OCI-LY7 (cell line): ENCODE data around the gene RNF186. TPM values are rescaled to one million over a fixed set of nuclear protein-coding genes. Genes with fewer than 3 reads are reported as not detected.

Experiments
- BruUV-seq: library from RNA; stranded (reverse); fragments of 400-500 nt; replicated peaks from 2 replicates; lab custom pipeline; 2021; lab: Mats Ljungman, UMichigan
- CTCF ChIA-PET: fragments of 300-600 bp; sonication (Branson Sonifier 250); formaldehyde crosslinking; loops from one replicate; lab custom pipeline; 2022; ENCODE audit warnings: antibody characterized with exemption; ENCODE audit not compliant: unreplicated experiment; lab: Charles Lee
- POLR2A ChIA-PET: fragments of 300-600 bp; sonication (Branson Sonifier 250); formaldehyde crosslinking; loops from one replicate; lab custom pipeline; 2022; ENCODE audit warnings: antibody characterized with exemption; lab: Charles Lee
- DNase-seq: peaks from one replicate; pipeline ENCODE4 v3.0.0-alpha.2; 2015; ENCODE audit warnings: low spot score
- H2AFZ ChIP-seq: fragments of 200-600 bp; sonication (generic), shearing (Covaris generic); 2 replicates; pipeline ENCODE4 v1.6.1; 2014; ENCODE audit warnings: mild to moderate bottlenecking, antibody characterized with exemption, low read length, moderate library complexity
- H3K27ac ChIP-seq: fragments of 200-600 bp; sonication (generic); 2 replicates; pipeline ENCODE4 v1.5.1; 2014; ENCODE audit warnings: mixed run types, low read depth, mild to moderate bottlenecking, moderate library complexity, low read length, inconsistent platforms; ENCODE audit not compliant: poor library complexity, severe bottlenecking
- H3K36me3 ChIP-seq: fragments of 200-600 bp; sonication (generic); 2 replicates; pipeline ENCODE4 v1.6.1; 2014; ENCODE audit warnings: mild to moderate bottlenecking, antibody characterized with exemption, low read length, moderate library complexity, mixed read lengths; ENCODE audit not compliant: insufficient read depth
- H3K4me1 ChIP-seq: fragments of 200-600 bp; sonication (generic); 2 replicates; pipeline ENCODE4 v1.5.1; 2014; ENCODE audit warnings: mild to moderate bottlenecking, low read length; ENCODE audit not compliant: insufficient read depth, poor library complexity, severe bottlenecking
- H3K4me2 ChIP-seq: fragments of 200-600 bp; sonication (generic); 2 replicates; pipeline ENCODE4 v1.6.1; 2014; ENCODE audit warnings: mild to moderate bottlenecking, low read length
- H3K4me3 ChIP-seq: fragments of 200-600 bp; sonication (generic); 2 replicates; pipeline ENCODE4 v1.5.1; 2014; ENCODE audit warnings: mild to moderate bottlenecking, low read depth, low read length; ENCODE audit not compliant: poor library complexity, severe bottlenecking
- H3K79me2 ChIP-seq: fragments of 200-600 bp; sonication (generic); 2 replicates; pipeline ENCODE4 v1.6.1; 2016; ENCODE audit warnings: low read depth, mild to moderate bottlenecking, low read length, moderate library complexity, mixed read lengths; ENCODE audit not compliant: insufficient read depth
- H3K9me2 ChIP-seq: fragments of 200-600 bp; sonication (generic); 2 replicates; pipeline ENCODE4 v1.6.1; 2016; ENCODE audit warnings: mild to moderate bottlenecking, low read length, mixed read lengths; ENCODE audit not compliant: insufficient read depth
- H3K9me3 ChIP-seq: fragments of 200-600 bp; sonication (generic); 2 replicates; pipeline ENCODE4 v1.6.1; 2014; ENCODE audit warnings: mild to moderate bottlenecking, mixed run types, low read length, mixed read lengths
- H4K20me1 ChIP-seq: fragments of 200-600 bp; sonication (generic); 2 replicates; pipeline ENCODE4 v1.6.1; 2014; ENCODE audit warnings: mild to moderate bottlenecking, antibody characterized with exemption, low read length, moderate library complexity, mixed read lengths; ENCODE audit not compliant: insufficient read depth
- EZH2phosphoT487 ChIP-seq: fragments of 200-600 bp; sonication (generic); IDR thresholded peaks from 2 replicates; pipeline ENCODE4 v1.6.1; 2018; ENCODE audit warnings: low read depth, borderline replicate concordance, mild to moderate bottlenecking, mixed run types, antibody characterized with exemption, low read length, moderate library complexity, mixed read lengths
- intact Hi-C: fragments of 100-400 bp; cut with micrococcal nuclease; formaldehyde crosslinking; loops from one replicate; pipeline ENCODE4 v1.10.0; 2022; ENCODE audit not compliant: unreplicated experiment
- total RNA-seq, 2 experiments: library from RNA; depleted of rRNA in 1 of 2; stranded (reverse); fragments of >200 nt in 1 of 2; shearing (Covaris generic) in 1 of 2; gene quantifications; 2 replicates each; pipeline ENCODE4 v1.2.3, GENCODE V29; 2014 to 2022
- TF ChIP-seq, protein P1 (sequence below): fragments of 200-600 bp; sonication (generic); conservative IDR thresholded peaks from 2 replicates; pipeline ENCODE4 v1.5.1; 2014; ENCODE audit warnings: mild to moderate bottlenecking, antibody characterized with exemption, low read length, moderate library complexity, mixed read lengths

Gene RNF186
- total RNA-seq, 2 experiments from 2014 or later = not detected

DNA sequence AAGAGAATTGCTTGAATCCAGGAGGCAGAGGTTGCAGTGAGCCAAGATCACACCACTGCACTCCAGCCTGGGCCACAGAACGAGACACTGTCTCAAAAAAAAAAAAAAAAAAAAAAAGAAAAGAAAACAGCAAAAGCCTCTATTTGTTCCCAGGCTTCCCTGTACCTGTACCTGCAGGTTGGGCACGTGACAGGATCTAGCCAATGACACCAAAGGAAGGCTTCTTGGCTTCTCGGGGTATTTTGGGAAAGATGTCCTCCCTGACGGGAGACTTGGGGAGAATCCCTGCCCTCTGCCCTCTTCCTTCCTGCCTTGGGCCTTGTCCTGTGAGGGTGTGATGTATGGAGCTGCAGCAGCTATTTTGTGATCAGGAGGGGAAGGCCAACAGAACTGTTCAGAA lies 38.1 kb downstream of the RNF186 start:
- Histone ChIP-seq H2AFZ (no peak overlapping the region), H3K4me1 (no peaks in the 10 kb centered on the region), H3K9me2 (no peaks in the 10 kb centered on the region), H3K79me2 (no peaks in the 10 kb centered on the region), H3K4me2 (no peak overlapping the region), H3K27ac (no peak overlapping the region), H3K9me3 (no peaks in the 10 kb centered on the region), H3K36me3 (no peaks in the 10 kb centered on the region), H4K20me1 (no peaks in the 10 kb centered on the region), H3K4me3 (no peak overlapping the region)
- POLR2A ChIA-PET = no interaction called here
- no peak for DNase-seq
- TF ChIP-seq, protein P1, sequence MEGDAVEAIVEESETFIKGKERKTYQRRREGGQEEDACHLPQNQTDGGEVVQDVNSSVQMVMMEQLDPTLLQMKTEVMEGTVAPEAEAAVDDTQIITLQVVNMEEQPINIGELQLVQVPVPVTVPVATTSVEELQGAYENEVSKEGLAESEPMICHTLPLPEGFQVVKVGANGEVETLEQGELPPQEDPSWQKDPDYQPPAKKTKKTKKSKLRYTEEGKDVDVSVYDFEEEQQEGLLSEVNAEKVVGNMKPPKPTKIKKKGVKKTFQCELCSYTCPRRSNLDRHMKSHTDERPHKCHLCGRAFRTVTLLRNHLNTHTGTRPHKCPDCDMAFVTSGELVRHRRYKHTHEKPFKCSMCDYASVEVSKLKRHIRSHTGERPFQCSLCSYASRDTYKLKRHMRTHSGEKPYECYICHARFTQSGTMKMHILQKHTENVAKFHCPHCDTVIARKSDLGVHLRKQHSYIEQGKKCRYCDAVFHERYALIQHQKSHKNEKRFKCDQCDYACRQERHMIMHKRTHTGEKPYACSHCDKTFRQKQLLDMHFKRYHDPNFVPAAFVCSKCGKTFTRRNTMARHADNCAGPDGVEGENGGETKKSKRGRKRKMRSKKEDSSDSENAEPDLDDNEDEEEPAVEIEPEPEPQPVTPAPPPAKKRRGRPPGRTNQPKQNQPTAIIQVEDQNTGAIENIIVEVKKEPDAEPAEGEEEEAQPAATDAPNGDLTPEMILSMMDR = no peak
- TF ChIP-seq EZH2phosphoT487 = no peak
- CTCF ChIA-PET = no interaction called here
- no TSS peak for BruUV-seq
- intact Hi-C loops = no loop called here

GRCh38 chr1:19776287-19776686 lies 38.8 kb downstream of the RNF186 start:
- no peaks in the 10 kb centered on the region for H4K20me1 ChIP-seq
- H3K9me2 ChIP-seq = no peaks in the 10 kb centered on the region
- H3K36me3 ChIP-seq = no peaks in the 10 kb centered on the region
- H3K4me1 ChIP-seq = no peaks in the 10 kb centered on the region
- intact Hi-C loops = no loop called here
- ChIA-PET POLR2A (no interaction called here), CTCF (no interaction called here)
- DNase-seq = no peak
- no peak overlapping the region for H2AFZ ChIP-seq
- no peaks in the 10 kb centered on the region for H3K9me3 ChIP-seq
- no peak overlapping the region for H3K4me2 ChIP-seq
- TF ChIP-seq, protein P1 = no peak
- no peak for TF ChIP-seq EZH2phosphoT487
- H3K4me3 ChIP-seq = no peak overlapping the region
- no TSS peak for BruUV-seq
- no peaks in the 10 kb centered on the region for H3K79me2 ChIP-seq
- no peak overlapping the region for H3K27ac ChIP-seq

DNA sequence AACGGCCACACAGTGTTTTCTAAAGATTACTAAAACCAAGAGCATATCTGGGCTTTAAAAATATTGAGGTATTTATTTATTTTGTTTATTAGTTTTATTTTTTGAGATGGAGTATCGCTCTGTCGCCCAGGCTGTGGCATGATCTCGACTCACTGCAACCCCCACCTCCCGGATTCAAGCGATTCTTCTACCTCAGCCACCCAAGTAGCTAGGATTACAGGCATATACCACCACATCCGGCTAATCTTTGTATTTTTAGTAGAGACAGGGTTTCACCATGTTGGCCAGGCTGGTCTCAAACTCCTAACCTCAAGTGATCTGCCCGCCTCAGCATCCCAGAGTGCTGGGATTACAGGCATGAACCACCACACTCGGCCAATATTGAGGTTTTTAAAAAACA lies 39.3 kb downstream of the RNF186 start:
- H3K4me2 ChIP-seq = no peak overlapping the region
- DNase-seq = no peak
- TF ChIP-seq EZH2phosphoT487 = no peak
- TF ChIP-seq, protein P1 = no peak
- no peaks in the 10 kb centered on the region for H3K79me2 ChIP-seq
- no peak overlapping the region for H2AFZ ChIP-seq
- POLR2A ChIA-PET = no interaction called here
- CTCF ChIA-PET = no interaction called here
- H3K4me3 ChIP-seq = no peak overlapping the region
- H3K4me1 ChIP-seq = no peaks in the 10 kb centered on the region
- H4K20me1 ChIP-seq = no peaks in the 10 kb centered on the region
- H3K9me3 ChIP-seq = no peaks in the 10 kb centered on the region
- BruUV-seq = no TSS peak
- no peaks in the 10 kb centered on the region for H3K9me2 ChIP-seq
- intact Hi-C loops = no loop called here
- H3K27ac ChIP-seq = no peak overlapping the region
- no peaks in the 10 kb centered on the region for H3K36me3 ChIP-seq
